Activated CD4-positive, alpha-beta T cell treated with anti-CD3 and anti-CD28 coated beads, Interleukin-2, amount 10 ng/mL, durations not matched to agents 7 days and 5 days (primary cell): ENCODE measurements around the gene ARHGAP27. TPM values are rescaled to one million over a fixed set of nuclear protein-coding genes. Genes with fewer than 3 reads are reported as not detected.
"Not testable (repeated sequence)": the region's sequence is repeated elsewhere in the genome, so short reads cannot be mapped to it uniquely, and the experiment has no call there.

ENCODE experiments used
- CTCF ChIA-PET: fragments of 350-600 bp; sonication (Branson Sonifier 250); formaldehyde crosslinking; loops from one replicate; lab custom pipeline; 2021; ENCODE audit warnings: antibody characterized with exemption; lab: Charles Lee
- POLR2A ChIA-PET: fragments of 350-600 bp; sonication (Branson Sonifier 250); formaldehyde crosslinking; loops from one replicate; lab custom pipeline; 2021; ENCODE audit warnings: antibody characterized with exemption; lab: Charles Lee
- DNase-seq: peaks from one replicate; pipeline ENCODE4 v3.0.0-alpha.2; 2020
- H3K27ac Mint-ChIP-seq: one replicate; pipeline ENCODE4 v1.8.0; 2021; ENCODE audit warnings: mild to moderate bottlenecking, moderate library complexity, mixed read lengths
- H3K27me3 Mint-ChIP-seq: one replicate; pipeline ENCODE4 v1.8.0; 2021; ENCODE audit warnings: mixed read lengths
- H3K36me3 Mint-ChIP-seq: one replicate; pipeline ENCODE4 v1.8.0; 2021; ENCODE audit warnings: low read depth, mixed read lengths
- H3K4me1 Mint-ChIP-seq: one replicate; pipeline ENCODE4 v1.8.0; 2021; ENCODE audit warnings: mixed read lengths
- H3K4me3 Mint-ChIP-seq: one replicate; pipeline ENCODE4 v1.8.0; 2021; ENCODE audit warnings: mild to moderate bottlenecking, moderate library complexity, mixed read lengths
- H3K9me3 Mint-ChIP-seq: one replicate; pipeline ENCODE4 v1.8.0; 2021; ENCODE audit warnings: mixed read lengths
- total RNA-seq, 2 experiments: library from RNA; stranded (reverse); gene quantifications; one replicate each; pipeline ENCODE4 v1.2.3, GENCODE V29; 2021

Gene ARHGAP27
- total RNA-seq, 2 experiments from 2014 or later = 85.3 to 93.5 TPM

DNA sequence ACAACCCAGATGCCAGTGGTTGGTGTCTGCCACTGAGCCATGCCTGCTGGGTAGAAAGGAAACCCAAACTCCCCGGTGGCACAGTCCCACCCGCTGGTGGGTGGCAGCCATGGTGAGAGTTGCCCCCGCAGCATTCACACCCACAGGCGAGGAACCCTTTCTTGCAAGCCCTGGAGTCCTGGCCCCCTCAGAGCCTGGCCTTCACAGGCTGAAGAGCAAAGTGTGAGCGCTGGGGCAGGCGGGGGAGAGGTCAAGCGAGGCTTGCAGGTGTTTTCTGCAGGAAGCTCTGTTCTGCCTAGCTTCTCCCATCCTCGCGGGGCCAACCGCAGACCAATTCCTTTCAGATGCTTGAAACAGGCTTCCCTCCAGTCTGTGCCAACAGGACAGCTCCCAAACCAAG, 19.0 kb upstream of the ARHGAP27 start:
- H3K27ac Mint-ChIP-seq, CTCF ChIA-PET, H3K27me3 Mint-ChIP-seq, H3K4me3 Mint-ChIP-seq, H3K9me3 Mint-ChIP-seq, POLR2A ChIA-PET, DNase-seq: not testable (repeated sequence)
- peaks cover 28% of the 10 kb centered on the region for H3K36me3 Mint-ChIP-seq
- H3K4me1 Mint-ChIP-seq = peaks cover 14% of the 10 kb centered on the region

DNA sequence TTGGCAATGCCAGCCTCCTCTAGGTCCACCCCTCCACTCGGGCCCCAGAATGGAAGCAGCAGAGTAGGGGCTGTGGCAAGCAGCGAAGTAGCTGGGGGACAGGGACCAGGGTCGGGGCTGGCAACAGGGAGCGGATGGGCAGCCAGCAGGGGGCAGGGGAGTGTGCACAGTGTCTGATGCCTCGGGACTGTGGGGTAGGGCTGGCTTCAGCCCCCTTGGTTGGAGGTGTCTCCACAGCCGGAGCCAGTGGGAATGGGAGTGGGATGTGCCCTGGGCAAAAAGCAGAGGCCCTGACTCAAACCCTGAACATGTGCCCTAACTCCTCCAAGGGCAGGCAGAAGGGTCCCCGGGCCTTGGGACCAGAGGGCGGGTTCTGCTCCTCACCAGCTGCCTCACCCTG, 18.5 kb upstream of the ARHGAP27 start:
- ChIA-PET POLR2A (no interaction called here), CTCF (no interaction called here)
- Mint-ChIP-seq H3K36me3 (peaks cover 24% of the 10 kb centered on the region), H3K9me3 (no peaks in the 10 kb centered on the region), H3K27me3 (no peaks in the 10 kb centered on the region), H3K4me1 (peaks cover 17% of the 10 kb centered on the region), H3K27ac (no peak overlapping the region), H3K4me3 (no peak overlapping the region)
- DNase-seq = no peak

DNA sequence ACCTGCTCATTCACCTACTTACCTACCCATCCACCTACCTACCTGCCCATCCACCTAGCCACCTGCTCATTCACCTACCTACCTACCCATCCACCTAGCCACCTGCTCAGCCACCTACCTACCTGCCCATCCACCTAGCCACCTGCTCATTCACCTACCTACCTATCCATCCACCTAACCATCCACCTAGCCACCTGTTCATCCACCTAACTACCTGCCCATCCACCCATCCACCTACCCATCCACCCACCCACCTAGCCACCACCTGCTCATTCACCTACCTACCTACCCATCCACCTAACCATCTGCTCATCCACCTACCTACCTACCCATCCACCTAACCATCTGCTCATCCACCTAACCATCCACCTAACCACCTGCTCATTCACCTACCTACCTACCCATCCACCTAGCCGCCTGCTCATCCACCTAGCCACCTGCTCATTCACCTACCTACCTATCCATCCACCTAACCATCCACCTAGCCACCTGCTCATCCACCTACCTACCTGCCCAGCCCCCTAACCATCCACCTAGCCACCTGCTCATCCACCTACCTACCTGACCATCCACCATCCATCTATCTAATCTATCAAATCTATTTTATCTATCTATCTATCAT, 17.1 kb upstream of the ARHGAP27 start:
- POLR2A ChIA-PET, CTCF ChIA-PET, DNase-seq, H3K4me3 Mint-ChIP-seq, H3K9me3 Mint-ChIP-seq, H3K27me3 Mint-ChIP-seq: not testable (repeated sequence)
- Mint-ChIP-seq H3K27ac (peak overlapping the region; percentile 13), H3K4me1 (peaks cover 29% of the 10 kb centered on the region), H3K36me3 (peaks cover 29% of the 10 kb centered on the region)

DNA sequence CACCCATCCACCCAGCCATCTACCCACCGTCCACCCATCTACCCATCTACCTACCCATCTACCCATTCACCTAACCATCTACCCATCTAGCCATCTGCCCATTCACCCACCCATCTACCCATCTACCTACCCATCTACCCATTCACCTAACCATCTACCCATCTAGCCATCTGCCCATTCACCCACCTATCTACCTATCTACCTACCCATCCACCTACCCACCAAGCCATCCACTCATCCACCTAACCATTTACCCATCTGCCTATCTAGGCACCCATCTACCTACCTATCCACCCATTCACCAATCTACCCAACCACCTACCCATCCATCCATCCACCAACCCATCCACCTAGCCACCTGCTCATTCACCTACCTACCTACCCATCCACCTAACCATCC, 16.6 kb upstream of the ARHGAP27 start:
- H3K27me3 Mint-ChIP-seq, CTCF ChIA-PET, H3K27ac Mint-ChIP-seq, DNase-seq, H3K9me3 Mint-ChIP-seq, H3K4me3 Mint-ChIP-seq, POLR2A ChIA-PET: not testable (repeated sequence)
- H3K36me3 Mint-ChIP-seq = peaks cover 27% of the 10 kb centered on the region
- peaks cover 30% of the 10 kb centered on the region for H3K4me1 Mint-ChIP-seq

DNA sequence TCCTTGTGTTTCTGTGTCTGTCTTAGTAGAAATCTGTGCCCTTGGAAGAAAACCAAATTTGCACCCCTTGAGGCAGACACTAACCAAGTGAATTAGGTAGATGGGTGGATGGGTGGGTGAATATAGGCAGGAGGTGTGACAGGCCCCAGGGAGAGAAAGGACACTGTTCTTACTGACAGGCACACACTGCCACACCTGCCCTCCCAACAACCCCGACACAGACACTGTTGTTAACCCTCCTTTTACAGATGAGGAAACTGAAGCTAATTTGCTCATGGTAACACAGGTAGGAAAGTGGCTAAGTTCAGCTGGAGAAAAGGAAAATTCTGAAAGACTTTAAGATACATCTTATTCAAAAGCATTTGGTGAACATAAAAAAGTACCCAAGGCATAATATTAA, 15.8 kb upstream of the ARHGAP27 start:
- H3K27me3 Mint-ChIP-seq, DNase-seq, H3K9me3 Mint-ChIP-seq, POLR2A ChIA-PET, H3K4me3 Mint-ChIP-seq, CTCF ChIA-PET: not testable (repeated sequence)
- H3K27ac Mint-ChIP-seq = peak overlapping the region; percentile 36
- H3K4me1 Mint-ChIP-seq = peaks cover 30% of the 10 kb centered on the region
- peaks cover 27% of the 10 kb centered on the region for H3K36me3 Mint-ChIP-seq

DNA sequence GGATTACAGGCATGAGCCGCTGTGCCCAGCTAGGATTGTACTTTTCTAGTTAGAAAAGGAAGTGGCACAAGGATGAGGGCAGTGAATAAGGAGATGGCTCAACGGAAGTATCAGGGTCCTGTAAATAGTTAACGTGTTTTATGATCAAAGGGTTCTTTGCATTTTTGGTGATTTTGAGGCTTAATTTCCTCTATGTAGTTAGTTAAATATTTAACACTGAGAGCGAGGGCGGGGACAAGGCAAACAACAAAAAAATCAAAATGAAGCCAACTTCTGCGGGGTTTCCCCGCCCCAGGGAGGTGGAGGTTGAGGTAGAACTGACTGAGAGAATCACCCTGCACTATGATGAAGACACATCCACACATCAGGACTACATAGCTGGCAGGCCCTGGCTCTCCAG, 15.4 kb upstream of the ARHGAP27 start:
- H3K27me3 Mint-ChIP-seq, CTCF ChIA-PET, DNase-seq, POLR2A ChIA-PET, H3K9me3 Mint-ChIP-seq, H3K4me3 Mint-ChIP-seq: not testable (repeated sequence)
- Mint-ChIP-seq H3K27ac (peak overlapping the region; percentile 36), H3K4me1 (peaks cover 30% of the 10 kb centered on the region), H3K36me3 (peaks cover 27% of the 10 kb centered on the region)

DNA sequence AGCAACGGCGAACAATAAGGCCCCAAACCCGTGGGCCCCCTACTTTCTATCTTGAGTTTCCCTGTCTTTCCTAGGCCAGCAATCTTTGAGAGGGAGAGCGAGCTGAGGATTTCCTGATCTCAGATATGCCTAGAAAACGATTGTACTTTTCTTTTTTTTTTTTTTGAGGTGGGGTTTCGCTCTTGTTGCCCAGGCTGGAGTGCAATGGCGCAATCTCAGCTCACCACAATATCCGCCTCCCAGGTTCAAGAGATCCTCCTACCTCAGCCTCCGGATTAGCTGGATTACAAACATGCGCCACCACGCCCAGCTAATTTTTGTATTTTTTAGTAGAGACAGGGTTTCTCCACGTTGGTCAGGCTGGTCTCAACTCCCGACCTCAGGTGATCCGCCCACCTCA, 15.0 kb upstream of the ARHGAP27 start:
- H3K9me3 Mint-ChIP-seq, H3K27me3 Mint-ChIP-seq, POLR2A ChIA-PET, CTCF ChIA-PET, DNase-seq, H3K27ac Mint-ChIP-seq, H3K4me3 Mint-ChIP-seq: not testable (repeated sequence)
- Mint-ChIP-seq H3K36me3 (peaks cover 27% of the 10 kb centered on the region), H3K4me1 (peaks cover 28% of the 10 kb centered on the region)

DNA sequence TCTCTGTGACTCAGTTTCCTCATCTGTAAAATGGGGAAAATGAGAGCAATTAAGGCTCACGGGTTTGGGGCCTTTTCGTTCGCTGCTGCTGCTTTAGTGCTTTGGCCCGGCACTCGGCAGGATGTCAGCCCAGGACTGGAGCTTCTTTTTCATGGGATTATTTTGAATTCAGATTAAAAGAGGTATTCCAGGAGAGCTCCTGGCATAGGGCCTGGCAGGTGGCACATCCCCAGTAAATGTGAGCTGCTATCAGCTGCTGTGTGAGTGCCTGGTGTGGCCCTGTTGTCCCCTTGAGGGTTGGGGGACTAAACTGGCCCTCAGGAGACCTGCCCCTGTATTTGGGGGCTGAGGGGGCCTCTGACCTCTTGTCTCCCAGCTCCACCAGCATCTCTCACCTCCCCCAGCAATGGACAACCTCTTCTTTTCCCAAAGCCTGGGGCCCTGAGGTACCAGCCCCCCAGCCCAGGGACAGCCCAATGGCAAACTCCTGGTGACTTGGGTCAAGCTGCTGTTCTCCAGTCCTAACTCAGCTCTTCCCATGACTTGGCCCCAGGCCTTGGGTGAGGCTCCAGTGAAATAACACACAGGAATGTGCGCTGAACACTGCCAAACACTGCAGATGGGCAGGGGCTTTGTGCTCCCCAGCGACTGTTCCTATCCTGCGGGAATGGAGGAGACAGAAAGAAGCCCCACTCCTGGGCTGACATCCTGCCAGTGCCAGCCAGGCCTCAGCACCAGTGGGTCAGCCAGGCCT, 14.4 kb upstream of the ARHGAP27 start:
- POLR2A ChIA-PET, H3K4me3 Mint-ChIP-seq, CTCF ChIA-PET, H3K9me3 Mint-ChIP-seq, H3K27ac Mint-ChIP-seq, H3K27me3 Mint-ChIP-seq, DNase-seq: not testable (repeated sequence)
- peaks cover 28% of the 10 kb centered on the region for H3K4me1 Mint-ChIP-seq
- H3K36me3 Mint-ChIP-seq = peaks cover 27% of the 10 kb centered on the region

DNA sequence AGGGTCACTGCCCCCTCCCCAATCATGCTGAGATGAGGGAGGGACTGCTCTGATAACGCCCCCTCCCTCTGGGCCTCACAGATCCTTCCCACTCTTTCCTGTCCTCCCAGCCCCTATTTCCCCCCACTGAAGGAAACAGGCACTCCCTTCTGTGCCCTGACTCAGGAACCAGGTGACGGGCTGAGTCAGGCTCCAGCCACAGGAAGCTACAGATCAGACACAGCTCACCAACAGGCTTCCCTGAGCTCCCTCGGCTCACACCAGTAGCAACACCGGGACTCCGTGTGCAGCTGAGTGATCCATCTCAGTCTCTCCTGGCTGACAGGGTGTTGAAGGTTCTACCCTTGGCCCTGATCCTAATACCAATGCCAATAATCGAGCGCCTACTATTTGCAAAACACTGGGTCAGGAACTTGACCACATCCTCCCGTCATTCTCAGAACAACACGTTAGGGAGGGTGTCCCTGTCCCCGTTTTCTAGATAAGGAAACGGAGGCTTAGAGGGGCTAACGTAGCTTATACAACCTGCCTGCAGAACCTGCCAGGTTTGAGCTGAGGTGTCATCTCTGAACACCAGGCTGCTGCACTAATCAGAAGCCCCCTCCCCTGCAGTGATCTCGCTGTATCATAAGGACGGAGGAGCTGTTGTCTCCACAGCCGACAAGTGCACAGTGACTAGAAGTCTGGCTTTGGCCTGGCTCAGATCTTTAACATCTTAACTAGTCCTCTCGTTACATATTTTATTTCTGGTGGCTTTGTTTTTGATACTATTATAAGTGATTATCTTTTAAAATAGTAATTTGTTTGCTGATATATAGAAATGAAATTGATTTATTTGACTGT, 13.5 kb upstream of the ARHGAP27 start:
- H3K9me3 Mint-ChIP-seq, CTCF ChIA-PET, POLR2A ChIA-PET, H3K27me3 Mint-ChIP-seq: not testable (repeated sequence)
- Mint-ChIP-seq H3K4me1 (peaks cover 34% of the 10 kb centered on the region), H3K36me3 (peaks cover 27% of the 10 kb centered on the region), H3K4me3 (peak overlapping the region; percentile 30), H3K27ac (peak overlapping the region; percentile 80)
- peak; percentile 32 for DNase-seq

DNA sequence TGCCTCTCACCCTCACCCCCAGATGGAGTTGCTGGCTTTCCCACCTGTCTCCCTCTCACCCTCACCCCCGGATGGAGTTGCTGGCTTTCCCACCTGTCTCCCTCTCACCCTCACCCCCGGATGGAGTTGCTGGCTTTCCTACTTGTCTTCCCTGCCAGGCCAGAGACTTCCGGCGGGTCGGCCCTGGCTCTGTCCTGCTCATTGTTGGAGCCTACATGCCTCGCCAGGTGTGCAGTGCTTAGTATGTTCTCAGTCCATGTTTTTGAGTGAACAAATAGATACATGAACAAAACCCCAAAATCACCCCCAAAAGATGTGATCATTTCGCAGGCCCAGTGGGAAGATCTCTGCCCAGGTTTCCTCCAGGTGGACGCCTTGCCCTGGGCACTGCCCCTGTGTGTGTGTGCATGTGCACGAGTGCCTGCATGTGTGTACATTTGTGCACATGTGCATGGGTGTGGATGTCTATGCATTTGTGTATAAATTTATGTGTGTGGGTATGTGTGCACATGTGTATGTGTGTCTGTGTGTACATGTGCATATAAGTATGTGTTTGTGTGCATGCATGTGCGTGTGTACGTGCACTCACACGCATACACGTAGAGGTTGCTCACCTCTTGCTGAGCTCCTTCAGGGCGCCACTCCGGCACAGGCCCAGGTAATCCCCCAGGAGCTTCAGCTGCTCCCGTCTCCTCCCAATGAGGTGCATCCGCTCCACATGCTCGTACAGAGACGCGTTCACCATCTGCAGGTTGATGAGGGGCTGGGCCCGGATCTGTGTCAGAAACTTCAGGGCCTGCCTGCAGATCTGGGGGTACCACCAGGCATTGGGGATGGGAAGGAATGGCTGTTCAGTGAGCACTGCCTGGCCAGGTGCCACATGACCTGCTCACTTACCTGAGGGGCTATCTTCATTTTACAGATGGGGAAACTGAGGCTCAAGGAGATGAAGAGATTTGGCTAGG, 12.5 kb upstream of the ARHGAP27 start:
- DNase-seq, H3K4me3 Mint-ChIP-seq, H3K9me3 Mint-ChIP-seq, POLR2A ChIA-PET, CTCF ChIA-PET, H3K27me3 Mint-ChIP-seq: not testable (repeated sequence)
- H3K4me1 Mint-ChIP-seq = peaks cover 43% of the 10 kb centered on the region
- peak overlapping the region; percentile 36 for H3K27ac Mint-ChIP-seq
- peaks cover 25% of the 10 kb centered on the region for H3K36me3 Mint-ChIP-seq

DNA sequence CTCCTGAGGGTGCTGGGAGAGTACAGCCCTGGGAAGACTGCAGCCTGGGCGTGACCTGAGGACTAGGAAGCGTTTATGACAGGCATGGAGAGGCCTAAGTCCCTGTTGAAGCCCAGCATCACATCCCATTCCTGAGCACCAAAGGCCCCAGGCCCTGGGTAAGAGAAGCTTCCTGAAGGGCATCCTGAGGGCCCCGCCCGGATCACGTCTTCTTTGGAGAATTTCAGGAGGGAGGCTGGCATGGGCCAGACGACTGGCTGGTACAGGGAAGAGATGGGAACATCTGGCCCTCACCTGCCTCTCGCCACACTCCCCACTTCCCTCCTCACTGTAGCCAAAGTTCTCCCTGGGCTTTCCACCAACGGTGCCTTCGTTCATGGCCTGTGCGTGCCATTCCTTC, 11.6 kb upstream of the ARHGAP27 start:
- H3K27ac Mint-ChIP-seq, H3K27me3 Mint-ChIP-seq, H3K4me3 Mint-ChIP-seq, DNase-seq, CTCF ChIA-PET, H3K9me3 Mint-ChIP-seq, POLR2A ChIA-PET: not testable (repeated sequence)
- Mint-ChIP-seq H3K4me1 (peaks cover 46% of the 10 kb centered on the region), H3K36me3 (peaks cover 21% of the 10 kb centered on the region)
